HepG2 (cell line): Measurements from ENCODE around the gene RHBDL3. TPM values are rescaled to one million over a fixed set of nuclear protein-coding genes. Genes with fewer than 3 reads are reported as not detected.
A peak's percentile ranks its signal among the peaks of the same experiment; 100 is the strongest.

ENCODE experiments used
- ADNP ChIP-seq: sonication (generic); formaldehyde crosslinking; IDR thresholded peaks from 2 replicates; pipeline ENCODE4 v1.4.0; 2020; ENCODE audit warnings: missing genetic modification reagents
- DMAP1 ChIP-seq: IDR thresholded peaks from 2 replicates; pipeline ENCODE4 v1.6.1; 2016
- EP300 ChIP-seq, 3 experiments: sonication (generic) in 1 of 3; formaldehyde crosslinking in 1 of 3; IDR thresholded peaks; 2 replicates each; pipeline versions ENCODE4 v1.5.1 to v1.6.1; 2011 to 2020; ENCODE audit warnings: low read depth in 2 of 3, low read length in 2 of 3, borderline replicate concordance in 1 of 3, improper control_type of control experiment in 1 of 3, mild to moderate bottlenecking in 1 of 3, missing genetic modification reagents in 1 of 3, moderate library complexity in 1 of 3
- GABPB1 ChIP-seq: IDR thresholded peaks from 2 replicates; pipeline ENCODE4 v1.6.1; 2016; ENCODE audit warnings: mild to moderate bottlenecking, missing genetic modification reagents, moderate library complexity, missing compliant biosample characterization
- IRF1 ChIP-seq: sonication (generic); formaldehyde crosslinking; IDR thresholded peaks from 2 replicates; pipeline ENCODE4 v1.4.0; 2020; ENCODE audit warnings: low read depth, mild to moderate bottlenecking, missing genetic modification reagents
- MXD1 ChIP-seq: sonication (generic); formaldehyde crosslinking; IDR thresholded peaks from 2 replicates; pipeline ENCODE4 v1.4.0; 2020; ENCODE audit warnings: mild to moderate bottlenecking, missing genetic modification reagents
- REPIN1 ChIP-seq: sonication (generic); formaldehyde crosslinking; IDR thresholded peaks from 2 replicates; pipeline ENCODE4 v1.8.0; 2022; ENCODE audit warnings: missing genetic modification reagents, low read depth, mild to moderate bottlenecking, borderline replicate concordance
- SKIL ChIP-seq: sonication (generic); formaldehyde crosslinking; IDR thresholded peaks from 2 replicates; pipeline ENCODE4 v1.8.0; 2022; ENCODE audit warnings: missing genetic modification reagents, mild to moderate bottlenecking, moderate library complexity, borderline replicate concordance
- ZBTB7B ChIP-seq: sonication (generic); formaldehyde crosslinking; IDR thresholded peaks from 2 replicates; pipeline ENCODE4 v1.4.0; 2020; ENCODE audit warnings: missing genetic modification reagents
- ZNF235 ChIP-seq: sonication (generic); formaldehyde crosslinking; IDR thresholded peaks from 2 replicates; pipeline ENCODE4 v1.8.1; 2023; ENCODE audit warnings: mild to moderate bottlenecking, missing genetic modification reagents, borderline replicate concordance
- ZNF350 ChIP-seq: sonication (generic); formaldehyde crosslinking; IDR thresholded peaks from 2 replicates; pipeline ENCODE4 v1.4.0; 2020; ENCODE audit warnings: mild to moderate bottlenecking, low read depth, missing genetic modification reagents, borderline replicate concordance
- ZNF446 ChIP-seq: sonication (generic); formaldehyde crosslinking; IDR thresholded peaks from 2 replicates; pipeline ENCODE4 v1.5.0; 2020; ENCODE audit warnings: mild to moderate bottlenecking, missing genetic modification reagents
- ZNF572 ChIP-seq: sonication (generic); formaldehyde crosslinking; IDR thresholded peaks from 2 replicates; pipeline ENCODE4 v1.5.1; 2020; ENCODE audit warnings: mild to moderate bottlenecking, missing genetic modification reagents
- ZNF619 ChIP-seq: sonication (generic); formaldehyde crosslinking; IDR thresholded peaks from 2 replicates; pipeline ENCODE4 v1.4.0; 2020; ENCODE audit warnings: mild to moderate bottlenecking, missing genetic modification reagents
- ZNF660 ChIP-seq: sonication (generic); formaldehyde crosslinking; IDR thresholded peaks from 2 replicates; pipeline ENCODE4 v1.5.1; 2020; ENCODE audit warnings: mild to moderate bottlenecking, low read depth, missing genetic modification reagents, borderline replicate concordance
- polyA plus RNA-seq, 8 experiments: library from polyadenylated mRNA; depleted of rRNA in 3 of 8; stranded (reverse) in 7 of 8; unstranded in 1 of 8; fragments of >200 nt; fragmentation: Illumina TruSeq in 4 of 8; extraction: Trizol in 4 of 8; gene quantifications; 2 replicates each; pipeline versions ENCODE4 v1.2.1 to v1.2.3, GENCODE V29; 2011 to 2016; ENCODE audit warnings: low read depth in 4 of 8, missing spikeins in 1 of 8, mixed read lengths in 1 of 8; ENCODE audit not compliant: insufficient read depth in 1 of 8
- total RNA-seq, 5 experiments: library from RNA; depleted of rRNA; stranded (reverse); fragments of >200 nt; fragmentation: Illumina TruSeq; extraction: Trizol; gene quantifications; 2 replicates each; pipeline ENCODE4 v1.2.3, GENCODE V29; 2016; ENCODE audit warnings: low read depth in 1 of 5
- TF ChIP-seq, protein P1 (sequence below): sonication (generic); formaldehyde crosslinking; IDR thresholded peaks from 2 replicates; pipeline ENCODE4 v1.5.1; 2020; ENCODE audit warnings: mild to moderate bottlenecking, missing genetic modification reagents, borderline replicate concordance
- TF ChIP-seq, protein P2 (sequence below): sonication (generic); formaldehyde crosslinking; IDR thresholded peaks from 2 replicates; pipeline ENCODE4 v1.8.1; 2022; ENCODE audit warnings: mild to moderate bottlenecking, missing genetic modification reagents

RHBDL3 gene
- total and polyA plus RNA-seq, 2 of the 13 experiments (the other 11 are each of a cell fraction or from before 2014, with no cell fraction given) = 0.09 TPM; not detected in 1

GRCh38 chr17:32341141-32341856 is 75.7 kb downstream of the RHBDL3 start (continued):
- TF ChIP-seq, protein P1, sequence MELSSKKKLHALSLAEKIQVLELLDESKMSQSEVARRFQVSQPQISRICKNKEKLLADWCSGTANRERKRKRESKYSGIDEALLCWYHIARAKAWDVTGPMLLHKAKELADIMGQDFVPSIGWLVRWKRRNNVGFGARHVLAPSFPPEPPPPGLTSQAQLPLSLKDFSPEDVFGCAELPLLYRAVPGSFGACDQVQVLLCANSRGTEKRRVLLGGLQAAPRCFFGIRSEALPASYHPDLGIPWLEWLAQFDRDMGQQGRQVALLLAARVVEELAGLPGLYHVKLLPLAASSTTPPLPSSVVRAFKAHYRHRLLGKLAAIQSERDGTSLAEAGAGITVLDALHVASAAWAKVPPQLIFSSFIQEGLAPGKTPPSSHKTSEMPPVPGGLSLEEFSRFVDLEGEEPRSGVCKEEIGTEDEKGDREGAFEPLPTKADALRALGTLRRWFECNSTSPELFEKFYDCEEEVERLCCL (CRISPR knock-in tag) = no peak
- TF ChIP-seq ZNF350 (CRISPR knock-in tag) (peak; percentile 47; the same call in 1 of the 2 replicates), ZNF572 (CRISPR knock-in tag) (no peak), IRF1 (CRISPR knock-in tag) (no peak), ADNP (CRISPR knock-in tag) (no peak), ZBTB7B (CRISPR knock-in tag) (no peak), GABPB1 (CRISPR knock-in tag) (no peak), MXD1 (CRISPR knock-in tag) (no peak), EP300 (IDR thresholded peaks at IDR 0.05; ENCODE audit: low read depth in 2 of 2, low read length in 2 of 2) (no peak), EP300 (CRISPR knock-in tag; IDR thresholded peaks at IDR 0.05; ENCODE audit: borderline replicate concordance) (0 out of 2 replicates have a peak, but pooled peaks have one; percentile 11), ZNF235 (CRISPR knock-in tag) (no peak), ZNF446 (no peak), ZNF619 (CRISPR knock-in tag) (0 out of 2 replicates have a peak, but pooled peaks have one; percentile 38), ZNF660 (CRISPR knock-in tag) (no peak), REPIN1 (CRISPR knock-in tag) (no peak), DMAP1 (CRISPR knock-in tag) (peak; percentile 55; the same call in 1 of the 2 replicates), SKIL (CRISPR knock-in tag) (no peak)
- TF ChIP-seq, protein P2, sequence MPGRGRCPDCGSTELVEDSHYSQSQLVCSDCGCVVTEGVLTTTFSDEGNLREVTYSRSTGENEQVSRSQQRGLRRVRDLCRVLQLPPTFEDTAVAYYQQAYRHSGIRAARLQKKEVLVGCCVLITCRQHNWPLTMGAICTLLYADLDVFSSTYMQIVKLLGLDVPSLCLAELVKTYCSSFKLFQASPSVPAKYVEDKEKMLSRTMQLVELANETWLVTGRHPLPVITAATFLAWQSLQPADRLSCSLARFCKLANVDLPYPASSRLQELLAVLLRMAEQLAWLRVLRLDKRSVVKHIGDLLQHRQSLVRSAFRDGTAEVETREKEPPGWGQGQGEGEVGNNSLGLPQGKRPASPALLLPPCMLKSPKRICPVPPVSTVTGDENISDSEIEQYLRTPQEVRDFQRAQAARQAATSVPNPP (CRISPR knock-in tag) = no peak
